Motor neuron (in vitro differentiated cells): ENCODE results near the gene MYO5A. TPM values are rescaled to one million over a fixed set of nuclear protein-coding genes. Genes with fewer than 3 reads are reported as not detected.
"Not testable (repeated sequence)": the region's sequence is repeated elsewhere in the genome, so short reads cannot be mapped to it uniquely, and the experiment has no call there.

Experiments
- ATAC-seq, 8 experiments: fragments of 200-7000 bp; cut with Tn5 transposase; replicated peaks in 6 of 8; 2 replicates each; pipeline ENCODE4 v1.8.0; 2021; ENCODE audit warnings: mild to moderate bottlenecking in 8 of 8, moderate library complexity in 8 of 8
- H3K27ac ChIP-seq, 2 donors: fragments of 250-450 bp; sonication (Bioruptor Pico); 2 replicates each; pipeline ENCODE4 v1.9.0; 2021; ENCODE audit warnings: antibody characterized with exemption in 2 of 2, mild to moderate bottlenecking in 2 of 2, moderate library complexity in 1 of 2
- H3K4me1 ChIP-seq, 2 donors: fragments of 250-450 bp; sonication (Bioruptor Pico); replicated peaks in 1 of 2; 2 replicates each; pipeline ENCODE4 v1.6.1; 2021; ENCODE audit warnings: antibody characterized with exemption in 2 of 2, mild to moderate bottlenecking in 2 of 2, moderate library complexity in 1 of 2
- H3K4me3 ChIP-seq, 5 donors: fragments of 250-450 bp; sonication (Bioruptor Pico); 2 replicates each; pipeline ENCODE4 v1.9.0; 2021; ENCODE audit warnings: antibody characterized with exemption in 5 of 5, mild to moderate bottlenecking in 5 of 5, moderate library complexity in 4 of 5
- WGBS, 10 experiments: fragments of 450-650 bp; shearing (Covaris generic); methylation state at CpG; one replicate each; pipeline ENCODE4 v1.0.0; 2022; 5-methylcytosine and 5-hydroxymethylcytosine counted together
- in situ Hi-C, 9 experiments: fragments of 400-800 bp; cut with MboI; loops; one replicate each; pipeline ENCODE4 v1.15.0; 2021; ENCODE audit warnings: low sequenced_read_pairs in 9 of 9, low pct_unique_long_range_greater_than_20kb in 2 of 9; ENCODE audit not compliant: unreplicated experiment in 9 of 9
- total RNA-seq, 8 experiments: library from RNA; unstranded; fragments of 300-600 nt; gene quantifications; 2 replicates each; pipeline versions ENCODE4 v1.2.3 to v1.2.4, GENCODE V29; 2022

The MYO5A gene
- total RNA-seq, 8 experiments from 2014 or later = 8.3 to 74.1 (median 39.8) TPM

DNA sequence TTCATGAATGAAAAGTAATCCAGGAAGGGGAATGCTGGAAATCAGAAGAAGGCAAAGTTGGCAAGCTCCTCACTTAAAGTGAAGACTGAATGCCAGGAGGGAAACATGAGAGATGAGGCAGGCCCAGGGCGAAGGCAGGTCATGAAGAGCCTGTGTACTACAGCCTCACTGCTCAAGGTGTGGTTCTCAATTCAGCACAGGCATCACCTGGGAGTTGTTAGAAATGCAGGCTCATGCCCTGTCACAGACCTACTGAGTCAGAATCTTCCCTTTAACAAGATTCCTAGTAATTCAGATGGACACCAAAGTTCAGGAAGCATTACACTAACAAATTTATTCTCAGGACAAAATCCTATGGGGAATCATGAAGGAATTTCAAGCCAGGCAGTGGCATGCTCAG lies 14.2 kb downstream of the MYO5A start:
- in situ Hi-C loops = no loop called here
- Histone ChIP-seq H3K4me3 (no peak overlapping the region), H3K27ac (no peak overlapping the region), H3K4me1 (peaks cover 0 to 8% of the 10 kb centered on the region in 2 donors)
- 100% methylated on average over 1 of the region's 1 CpG; no CpG with 5 or more reads in 9 of the 10 experiments for WGBS, 10 experiments
- ATAC-seq = peak in 2 of 8 experiments; percentile 9 to 11

DNA sequence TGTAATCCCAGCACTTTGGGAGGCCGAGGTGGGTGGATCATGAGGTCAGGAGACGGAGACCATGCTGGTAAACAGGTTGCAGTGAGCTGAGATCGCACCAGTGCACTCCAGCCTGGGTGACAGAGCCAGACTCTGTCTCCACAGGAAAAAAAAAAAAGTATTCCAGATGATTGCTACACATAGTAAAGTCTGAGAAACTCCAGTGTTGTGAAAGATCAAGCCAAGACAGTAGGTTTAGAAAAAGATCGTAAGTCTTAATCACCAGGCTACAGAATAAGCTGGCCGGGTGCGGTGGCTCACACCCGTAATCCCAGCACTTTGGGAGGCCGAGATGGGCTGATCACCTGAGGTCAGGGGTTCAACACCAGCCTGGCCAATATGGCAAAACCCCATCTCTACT lies 15.8 kb downstream of the MYO5A start:
- H3K27ac ChIP-seq, ATAC-seq, in situ Hi-C loops, H3K4me3 ChIP-seq: not testable (repeated sequence)
- 93 to 100% (median 100%) methylated on average over 1 to 4 of the region's 8 CpGs; no CpG with 5 or more reads in 4 of the 10 experiments for WGBS, 10 experiments
- peaks cover 0 to 11% of the 10 kb centered on the region in 2 donors for H3K4me1 ChIP-seq

GRCh38 chr15:52511084-52511483 lies 17.6 kb downstream of the MYO5A start:
- in situ Hi-C loops = no loop called here
- ATAC-seq = no peak
- WGBS, 10 experiments = 43 to 100% (median 90%) methylated on average over 1 to 2 of the region's 2 CpGs; no CpG with 5 or more reads in 4 of the 10 experiments
- Histone ChIP-seq H3K4me1 (peaks cover 0 to 11% of the 10 kb centered on the region in 2 donors), H3K4me3 (no peak overlapping the region), H3K27ac (no peak overlapping the region)

- peak in 3 of 8 experiments; percentile 14 to 57 (median 18) for ATAC-seq
- Histone ChIP-seq H3K4me1 (peaks cover 0 to 11% of the 10 kb centered on the region in 2 donors), H3K27ac (no peak overlapping the region), H3K4me3 (no peak overlapping the region)
- WGBS, 10 experiments = 36 to 100% (median 79%) methylated on average over 1 to 3 of the region's 3 CpGs
- in situ Hi-C loops = no loop called here
Measured at GRCh38 chr15:52509500-52510245, 19.0 kb downstream of the MYO5A start.

DNA sequence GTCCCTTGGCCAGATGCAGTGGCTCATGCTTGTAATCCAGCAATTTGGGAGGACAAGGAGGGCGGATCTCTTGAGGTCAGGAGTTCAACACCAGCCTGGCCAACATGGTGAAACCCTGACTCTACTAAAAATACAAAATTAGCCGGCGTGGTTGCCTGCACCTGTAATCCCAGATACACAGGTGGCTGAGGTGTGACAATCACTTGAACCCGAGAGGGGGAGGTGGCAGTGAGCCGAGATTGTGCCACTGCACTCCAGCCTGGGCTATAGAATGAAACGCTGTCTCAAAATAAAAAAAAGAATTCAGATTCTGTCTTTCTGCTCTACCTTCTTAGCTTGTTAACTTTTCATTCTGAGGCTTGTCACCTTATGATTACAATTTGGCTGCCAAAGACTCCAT lies 22.1 kb downstream of the MYO5A start:
- Histone ChIP-seq H3K27ac (no peak overlapping the region), H3K4me1 (peaks cover 0 to 11% of the 10 kb centered on the region in 2 donors), H3K4me3 (no peak overlapping the region)
- ATAC-seq = no peak
- in situ Hi-C loops = no loop called here
- WGBS, 10 experiments = 68 to 100% (median 96%) methylated on average over 1 to 5 of the region's 6 CpGs; no CpG with 5 or more reads in 3 of the 10 experiments

DNA sequence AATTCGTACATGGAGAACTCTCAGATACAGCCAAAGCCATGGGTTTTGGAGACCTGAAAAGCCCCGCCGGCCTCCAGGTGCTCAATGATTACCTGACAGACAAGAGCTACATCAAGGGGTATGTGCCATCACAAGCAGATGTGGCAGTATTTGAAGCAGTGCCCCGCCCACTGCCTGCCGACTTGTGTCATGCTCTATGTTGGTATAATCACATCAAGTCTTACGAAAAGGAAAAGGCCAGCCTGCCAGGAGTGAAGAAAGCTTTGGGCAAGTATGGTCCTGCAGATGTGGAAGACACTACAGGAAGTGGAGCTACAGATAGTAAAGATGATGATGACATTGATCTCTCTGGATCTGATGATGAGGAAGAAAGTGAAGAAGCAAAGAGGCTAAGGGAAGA lies 23.5 kb downstream of the MYO5A start:
- Histone ChIP-seq H3K4me3 (no peak overlapping the region), H3K4me1 (peaks cover 0 to 10% of the 10 kb centered on the region in 2 donors), H3K27ac (no peak overlapping the region)
- in situ Hi-C loops = no loop called here
- WGBS, 10 experiments = 80 to 100% (median 84%) methylated on average over 1 to 4 of the region's 6 CpGs; no CpG with 5 or more reads in 5 of the 10 experiments
- no peak for ATAC-seq

GRCh38 chr15:52503788-52504496 lies 24.7 kb downstream of the MYO5A start:
- no peak overlapping the region for H3K27ac ChIP-seq
- in situ Hi-C loops = no loop called here
- no peak overlapping the region for H3K4me3 ChIP-seq
- ATAC-seq = peak in 2 of 8 experiments; percentile 58 to 59
- H3K4me1 ChIP-seq = no peaks in the 10 kb centered on the region
- 72 to 100% (median 89%) methylated on average over 2 to 5 of the region's 5 CpGs for WGBS, 10 experiments

- Histone ChIP-seq H3K4me3 (no peak overlapping the region), H3K4me1 (no peaks in the 10 kb centered on the region), H3K27ac (no peak overlapping the region)
- ATAC-seq = no peak
- WGBS, 10 experiments = 88 to 100% (median 89%) methylated on average over 1 of the region's 1 CpG; no CpG with 5 or more reads in 6 of the 10 experiments
- in situ Hi-C loops = no loop called here
Measured at GRCh38 chr15:52502608-52503007, 26.1 kb downstream of the MYO5A start.

- H3K4me1 ChIP-seq = no peaks in the 10 kb centered on the region
- no peak for ATAC-seq
- in situ Hi-C loops = no loop called here
- H3K27ac ChIP-seq = no peak overlapping the region
- WGBS, 10 experiments = 96 to 100% (median 100%) methylated on average over 1 to 3 of the region's 3 CpGs; no CpG with 5 or more reads in 3 of the 10 experiments
- no peak overlapping the region for H3K4me3 ChIP-seq
Measured at GRCh38 chr15:52499506-52499905, 29.2 kb downstream of the MYO5A start.

DNA sequence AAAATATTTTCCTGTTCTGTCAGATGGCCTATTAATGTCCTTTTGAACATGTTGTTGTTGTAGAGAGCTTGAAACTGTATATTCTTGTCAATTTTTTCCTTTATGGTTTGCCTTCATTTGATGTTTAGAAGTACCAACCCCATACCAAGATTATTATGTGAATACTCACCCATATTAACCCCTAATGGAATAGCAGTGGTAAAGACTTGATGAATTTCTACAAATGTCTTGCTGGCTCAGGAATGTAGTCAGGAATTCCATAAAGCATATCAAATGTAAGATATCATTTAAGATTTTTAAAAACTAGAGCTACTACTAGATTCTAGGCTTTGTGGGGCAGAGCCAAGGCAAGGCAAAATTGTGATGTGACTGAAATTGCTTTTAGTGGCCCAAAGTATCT lies 30.0 kb downstream of the MYO5A start:
- no peak overlapping the region for H3K27ac ChIP-seq
- in situ Hi-C loops = no loop called here
- H3K4me3 ChIP-seq = no peak overlapping the region
- no peaks in the 10 kb centered on the region for H3K4me1 ChIP-seq
- no peak for ATAC-seq

GRCh38 chr15:52496776-52497470 lies 31.8 kb downstream of the MYO5A start:
- peak in 7 of 8 experiments; percentile 35 to 100 (median 92) for ATAC-seq
- in situ Hi-C loops = no loop called here
- Histone ChIP-seq H3K4me3 (no peak overlapping the region), H3K4me1 (no peaks in the 10 kb centered on the region), H3K27ac (no peak overlapping the region)
- WGBS, 10 experiments = 42 to 100% (median 89%) methylated on average over 1 to 4 of the region's 6 CpGs; no CpG with 5 or more reads in 3 of the 10 experiments

DNA sequence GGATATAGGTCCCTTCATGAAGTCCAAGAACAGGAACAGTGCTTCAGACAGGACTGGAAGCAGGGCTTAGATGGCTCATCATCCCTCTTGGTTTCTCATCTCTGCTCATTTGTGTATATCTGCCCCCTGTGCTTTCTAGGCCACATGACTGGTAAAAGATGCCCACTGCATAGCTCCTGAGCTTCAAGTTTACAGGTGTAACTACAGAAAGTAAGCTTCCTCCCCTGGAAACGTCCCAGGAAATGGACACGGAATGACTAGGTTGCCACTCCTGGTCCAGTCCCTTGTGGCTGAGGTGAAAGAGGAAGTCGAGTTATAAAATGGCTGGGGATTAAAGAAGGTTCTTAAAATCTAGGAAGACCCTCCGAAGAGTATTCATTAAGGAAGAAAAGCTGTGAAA lies 32.5 kb downstream of the MYO5A start:
- in situ Hi-C loops = no loop called here
- H3K27ac ChIP-seq = no peak overlapping the region
- no peaks in the 10 kb centered on the region for H3K4me1 ChIP-seq
- ATAC-seq = no peak
- WGBS, 10 experiments = 0 to 100% (median 62%) methylated on average over 1 to 4 of the region's 4 CpGs; no CpG with 5 or more reads in 2 of the 10 experiments
- H3K4me3 ChIP-seq = no peak overlapping the region

GRCh38 chr15:52495125-52495524 lies 33.6 kb downstream of the MYO5A start:
- no peaks in the 10 kb centered on the region for H3K4me1 ChIP-seq
- in situ Hi-C loops = no loop called here
- no peak overlapping the region for H3K27ac ChIP-seq
- ATAC-seq = peak in 1 of 8 experiments; percentile 25
- no peak overlapping the region for H3K4me3 ChIP-seq
